GM19239 (cell line): ENCODE measurements around the gene PTEN.

Source experiments
- DNase-seq: peaks from one replicate; pipeline ENCODE4 v3.0.0; 2011; ENCODE audit warnings: low spot score; ENCODE audit not compliant: insufficient read length
- FAIRE-seq: peaks from 2 replicates; lab custom pipeline; 2011; peaks lifted over from hg19 to GRCh38; lab: Jason Lieb, UNC

Gene PTEN

DNA sequence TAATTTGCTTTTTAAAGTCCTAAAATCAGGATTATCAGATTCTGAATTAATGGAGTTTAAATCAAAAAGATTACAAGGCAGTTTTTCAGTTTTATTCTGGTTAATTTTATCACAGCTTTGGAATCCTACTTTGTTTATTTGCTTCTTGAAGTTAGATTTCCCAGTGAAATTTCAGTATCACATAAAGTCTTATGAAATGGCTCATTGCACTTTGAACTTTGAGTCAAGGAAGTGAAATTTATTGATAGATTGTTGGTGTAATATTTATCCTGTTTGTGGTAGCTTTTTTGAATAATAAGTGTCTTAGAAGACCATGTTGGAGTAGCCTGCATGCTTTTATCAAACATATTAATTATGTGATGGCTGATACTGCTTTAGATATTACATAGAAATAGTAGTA, 92.6 kb downstream of the PTEN start:
- no peak for DNase-seq
- FAIRE-seq = no peak

DNA sequence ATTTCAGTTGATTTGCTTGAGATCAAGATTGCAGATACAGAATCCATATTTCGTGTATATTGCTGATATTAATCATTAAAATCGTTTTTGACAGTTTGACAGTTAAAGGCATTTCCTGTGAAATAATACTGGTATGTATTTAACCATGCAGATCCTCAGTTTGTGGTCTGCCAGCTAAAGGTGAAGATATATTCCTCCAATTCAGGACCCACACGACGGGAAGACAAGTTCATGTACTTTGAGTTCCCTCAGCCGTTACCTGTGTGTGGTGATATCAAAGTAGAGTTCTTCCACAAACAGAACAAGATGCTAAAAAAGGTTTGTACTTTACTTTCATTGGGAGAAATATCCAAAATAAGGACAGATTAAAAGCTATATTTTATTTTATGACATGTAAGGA, 94.3 kb downstream of the PTEN start:
- FAIRE-seq (peak; percentile 82), DNase-seq (no peak)

DNA sequence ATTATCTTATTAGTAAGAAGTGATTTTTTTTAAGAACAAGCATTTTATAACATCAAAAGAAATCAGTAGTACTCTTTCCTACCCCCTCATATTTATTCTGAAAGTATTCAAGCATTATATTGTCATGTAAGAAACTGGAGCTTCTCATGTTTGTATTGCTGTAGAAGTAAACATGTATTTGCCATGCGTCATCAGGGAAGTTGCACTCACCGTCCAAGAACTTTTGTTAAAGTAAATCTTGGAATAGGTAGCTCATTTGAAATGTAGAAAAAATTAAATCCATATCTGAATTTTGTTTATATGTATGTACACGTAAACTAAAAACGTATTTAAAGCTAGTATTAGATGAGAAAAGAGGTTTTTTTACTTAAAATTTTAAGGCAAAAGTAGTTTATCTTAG, 96.8 kb downstream of the PTEN start:
- DNase-seq (no peak), FAIRE-seq (no peak)

DNA sequence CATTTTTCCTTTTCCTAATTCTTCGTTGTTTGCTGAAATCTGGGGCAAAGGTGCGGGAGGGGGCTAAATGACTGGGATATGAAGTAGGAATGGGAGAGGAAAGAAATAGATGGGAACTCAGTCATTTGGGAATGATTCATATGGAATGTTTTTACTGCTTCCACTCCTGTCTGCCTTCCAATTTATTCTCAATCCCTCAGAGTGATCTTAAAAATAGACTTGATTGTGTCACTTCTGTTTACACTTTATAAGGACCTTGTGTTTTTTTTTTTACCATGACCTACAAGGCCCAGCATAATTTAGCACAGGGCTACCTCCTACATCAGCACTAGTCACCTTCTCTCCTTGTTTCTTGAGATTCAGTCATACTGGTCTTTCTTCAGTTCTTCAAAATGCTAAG, 97.9 kb downstream of the PTEN start:
- DNase-seq = no peak
- FAIRE-seq = peak; percentile 72

DNA sequence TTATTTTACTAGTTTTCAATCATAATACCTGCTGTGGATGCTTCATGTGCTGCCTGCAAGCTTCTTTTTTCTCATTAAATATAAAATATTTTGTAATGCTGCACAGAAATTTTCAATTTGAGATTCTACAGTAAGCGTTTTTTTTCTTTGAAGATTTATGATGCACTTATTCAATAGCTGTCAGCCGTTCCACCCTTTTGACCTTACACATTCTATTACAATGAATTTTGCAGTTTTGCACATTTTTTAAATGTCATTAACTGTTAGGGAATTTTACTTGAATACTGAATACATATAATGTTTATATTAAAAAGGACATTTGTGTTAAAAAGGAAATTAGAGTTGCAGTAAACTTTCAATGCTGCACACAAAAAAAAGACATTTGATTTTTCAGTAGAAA, 103.0 kb downstream of the PTEN start:
- DNase-seq (no peak), FAIRE-seq (no peak)

DNA sequence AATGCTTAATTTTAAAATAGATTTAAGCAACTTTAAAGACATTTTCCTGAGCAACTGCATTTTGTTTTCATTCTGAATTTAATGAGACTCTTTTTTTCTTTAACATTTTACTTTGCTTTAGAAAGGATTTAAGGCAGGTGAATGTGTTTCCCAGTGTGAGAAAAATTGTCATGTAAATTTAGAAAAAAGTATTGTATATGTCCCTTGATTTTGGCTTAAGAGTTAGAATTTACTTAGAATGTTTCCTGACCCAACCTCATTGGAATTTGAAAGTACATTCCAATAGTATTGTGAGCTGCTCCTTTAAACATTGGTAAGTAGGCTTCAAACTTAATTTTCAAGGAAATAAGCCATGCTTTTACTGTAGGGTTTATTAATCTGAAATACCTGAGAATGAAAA, 110.2 kb downstream of the PTEN start:
- no peak for DNase-seq
- no peak for FAIRE-seq

DNA sequence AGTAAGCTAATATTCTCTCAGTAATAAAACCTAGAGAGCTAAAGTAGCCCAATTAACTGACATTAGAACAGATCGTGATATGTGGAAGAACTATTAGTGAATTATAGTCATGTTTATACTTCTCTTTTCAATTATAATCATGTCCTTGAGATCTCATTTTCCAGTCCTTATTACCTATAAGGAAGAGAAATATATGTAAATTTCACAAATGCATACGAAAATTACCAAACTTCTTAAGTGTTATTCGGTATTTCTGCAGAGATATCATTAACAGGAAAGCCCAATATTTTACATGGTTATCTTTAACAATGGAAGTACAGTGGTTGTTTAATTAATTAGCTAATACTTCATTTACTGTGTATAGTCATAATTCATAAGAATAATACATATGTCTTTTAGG, 110.7 kb downstream of the PTEN start:
- FAIRE-seq (peak; percentile 72), DNase-seq (no peak)

DNA sequence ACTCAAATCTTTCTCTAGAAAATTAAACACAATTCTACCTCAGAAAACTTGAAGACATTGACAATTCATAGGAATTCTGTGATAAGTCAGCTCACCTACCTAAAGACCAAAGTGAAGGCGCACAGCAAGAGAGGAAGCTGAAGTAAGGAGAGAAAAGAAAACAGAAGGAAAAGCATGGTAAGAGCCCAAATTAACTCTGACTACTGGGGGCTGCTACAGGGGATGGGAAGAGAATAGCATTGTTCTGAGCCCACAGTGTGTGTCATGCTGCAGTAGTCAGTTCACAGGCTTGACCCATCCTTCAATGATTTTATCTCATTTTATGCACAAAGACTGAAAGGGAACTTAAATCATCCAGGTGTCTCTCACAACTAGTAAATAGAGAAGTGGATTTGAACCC, 111.3 kb downstream of the PTEN start:
- FAIRE-seq (peak; percentile 76), DNase-seq (no peak)

DNA sequence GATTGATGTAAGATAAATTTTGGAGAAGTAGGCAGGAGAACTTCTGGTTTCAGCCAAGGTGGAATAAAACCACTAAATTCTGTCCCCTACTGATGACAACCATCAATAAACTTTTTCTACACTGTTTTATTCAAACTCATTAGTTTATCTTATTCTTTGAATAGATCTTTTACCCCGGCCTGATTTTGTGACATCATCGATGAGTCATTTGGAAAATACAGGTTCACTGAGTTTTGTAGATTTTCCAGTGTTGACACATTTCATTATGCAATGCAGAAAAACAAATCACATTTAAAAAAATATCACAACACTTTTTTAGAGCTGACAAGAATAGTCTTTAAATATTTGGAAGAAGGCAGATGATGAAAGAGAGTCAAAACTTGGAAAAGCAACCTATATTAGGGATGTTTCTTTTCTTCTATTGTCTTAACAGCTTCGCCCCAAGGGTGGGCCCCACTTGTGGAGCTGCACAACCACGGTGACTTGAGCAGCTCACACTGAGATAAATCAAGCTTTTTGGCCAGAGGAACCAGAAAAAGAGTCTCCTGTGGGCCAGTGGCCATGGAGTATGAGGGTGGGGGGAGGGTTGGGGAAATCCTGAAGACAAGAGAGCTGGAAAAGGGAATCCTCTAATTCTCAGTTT, 112.8 kb downstream of the PTEN start:
- peak; percentile 55 for FAIRE-seq
- no peak for DNase-seq

DNA sequence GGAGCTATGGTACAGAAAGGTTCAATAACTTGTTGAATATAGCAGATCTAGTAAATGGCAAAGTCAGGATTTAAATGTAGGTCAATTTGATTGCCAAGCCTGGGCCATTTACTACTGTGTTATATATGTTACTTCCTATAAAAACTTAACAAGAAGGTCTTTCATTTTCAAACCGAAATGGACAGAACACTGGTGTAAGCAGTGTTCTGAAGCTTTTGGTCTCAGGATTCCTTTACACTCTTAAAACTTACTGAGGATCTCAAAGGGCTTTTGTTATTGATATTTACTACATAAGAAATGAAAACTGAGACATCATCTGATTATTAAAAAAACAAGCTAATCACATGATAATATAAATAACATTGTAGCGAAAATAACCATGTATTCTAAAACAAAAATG, 114.7 kb downstream of the PTEN start:
- DNase-seq = no peak
- peak; percentile 57 for FAIRE-seq

DNA sequence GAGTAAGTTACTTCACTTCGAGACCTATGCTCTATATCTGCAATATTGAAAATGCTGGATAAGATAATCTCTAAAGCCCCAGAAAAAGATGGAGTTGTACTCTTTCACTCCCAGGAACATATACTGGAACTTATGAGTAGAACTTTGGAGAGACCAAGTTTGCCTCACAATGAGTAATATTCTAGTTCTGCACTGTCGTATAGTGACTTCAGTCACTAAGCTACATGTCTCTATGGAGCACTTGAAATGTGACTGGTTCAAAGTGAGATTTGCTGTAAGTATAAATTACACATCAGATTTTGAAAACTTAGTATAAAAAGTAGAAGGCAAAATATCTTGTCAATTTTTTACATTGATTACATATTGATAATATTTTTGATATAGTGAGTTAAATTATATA, 116.4 kb downstream of the PTEN start:
- FAIRE-seq = no peak
- DNase-seq = no peak

DNA sequence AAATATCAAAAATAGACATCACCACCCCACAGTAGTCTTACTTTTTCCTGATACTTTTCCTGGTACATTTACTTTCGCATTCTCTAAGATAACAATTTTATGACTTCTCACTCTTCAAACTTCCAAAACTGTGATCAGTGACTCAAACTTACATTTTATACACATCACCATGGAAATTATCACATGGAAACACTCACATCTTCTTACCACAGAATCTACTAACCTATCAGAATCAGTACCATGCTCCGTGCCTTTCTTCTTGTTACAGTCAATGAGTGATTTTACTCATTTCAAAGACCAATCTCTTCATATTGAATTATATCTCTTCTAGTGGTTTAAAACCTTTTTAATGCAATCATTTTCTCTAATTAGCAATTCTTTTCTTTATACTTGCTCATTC, 120.3 kb downstream of the PTEN start:
- peak; percentile 63 for FAIRE-seq

DNA sequence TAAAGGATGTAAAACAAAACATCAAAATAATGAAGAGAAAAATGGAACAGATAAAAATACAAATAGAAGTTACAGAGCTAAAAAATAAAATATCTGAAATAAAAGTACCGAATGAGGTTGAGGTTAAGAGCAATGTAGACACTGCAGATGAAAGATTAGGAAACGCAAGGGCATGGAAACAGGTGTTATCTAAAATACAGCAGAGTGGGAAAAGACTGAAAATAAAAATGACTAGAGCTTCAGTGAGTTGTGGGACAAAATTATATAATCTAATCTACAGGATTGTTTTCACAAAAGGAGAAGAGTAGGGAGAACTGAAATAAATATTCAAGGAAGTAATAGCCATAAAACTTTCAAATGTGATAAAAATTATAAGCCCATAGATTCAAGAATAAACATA, 123.8 kb downstream of the PTEN start:
- DNase-seq (no peak), FAIRE-seq (no peak)

More for the DNA sequence above, 120.3 kb downstream of the PTEN start:
- no peak for DNase-seq

DNA sequence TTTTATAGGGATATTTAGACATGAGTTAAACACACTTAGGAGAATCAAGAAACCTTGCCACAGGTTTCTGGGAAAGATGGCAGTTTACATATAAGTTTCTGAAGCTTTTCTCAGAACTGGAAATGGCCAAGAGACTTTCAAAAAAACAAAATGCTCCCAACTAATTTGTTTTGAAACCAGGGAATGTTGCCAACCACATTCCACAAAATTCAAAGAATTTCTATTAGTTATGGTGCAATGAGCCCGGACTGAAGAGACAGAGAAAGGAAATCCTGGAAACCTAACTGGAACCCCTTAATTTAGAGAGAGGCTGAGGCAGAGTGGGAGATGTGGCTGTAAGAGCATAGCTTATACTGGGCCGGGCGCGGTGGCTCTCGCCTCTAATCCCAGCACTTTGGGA, 128.5 kb downstream of the PTEN start:
- DNase-seq = no peak
- no peak for FAIRE-seq

DNA sequence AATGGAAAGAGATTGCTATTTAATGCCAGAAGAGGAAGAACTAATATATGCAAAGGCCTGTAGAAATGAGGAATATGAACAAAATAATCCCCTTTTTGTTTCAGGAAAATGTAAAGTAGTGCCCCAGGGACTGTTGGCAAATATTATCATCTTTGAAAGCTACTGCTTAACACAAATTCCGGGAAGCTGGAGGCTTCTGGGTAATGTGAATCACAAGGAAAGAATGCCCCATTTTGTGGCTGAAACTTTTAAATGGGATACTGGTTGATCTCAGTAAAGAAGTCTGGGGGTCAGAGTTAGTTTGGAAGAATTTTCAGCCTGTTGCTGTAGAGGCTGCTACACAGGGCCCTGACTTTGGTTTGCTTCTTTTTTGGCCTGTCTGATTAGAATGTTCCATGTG, 141.0 kb downstream of the PTEN start:
- FAIRE-seq = no peak

DNA sequence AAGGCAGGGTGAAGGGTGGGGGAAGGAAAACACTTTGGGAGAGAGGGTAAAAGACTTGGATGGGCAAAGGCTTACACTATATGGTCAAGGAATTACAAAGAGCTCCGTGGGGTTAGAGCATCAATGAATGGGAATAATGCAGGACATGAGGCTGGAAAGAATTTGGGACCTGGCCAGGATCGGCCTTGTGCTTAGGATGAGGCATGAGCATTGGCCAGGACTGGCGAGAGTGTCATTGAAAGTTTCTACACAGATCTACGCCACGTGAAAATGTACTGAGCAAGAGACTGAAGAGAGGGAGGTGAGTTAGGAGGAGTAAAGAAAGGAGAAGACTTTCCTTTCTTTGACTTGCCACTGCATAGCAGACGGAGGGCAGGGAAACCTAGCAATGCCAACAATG, 142.8 kb downstream of the PTEN start:
- FAIRE-seq (no peak), DNase-seq (no peak)

More for the DNA sequence above, 141.0 kb downstream of the PTEN start:
- DNase-seq = no peak

DNA sequence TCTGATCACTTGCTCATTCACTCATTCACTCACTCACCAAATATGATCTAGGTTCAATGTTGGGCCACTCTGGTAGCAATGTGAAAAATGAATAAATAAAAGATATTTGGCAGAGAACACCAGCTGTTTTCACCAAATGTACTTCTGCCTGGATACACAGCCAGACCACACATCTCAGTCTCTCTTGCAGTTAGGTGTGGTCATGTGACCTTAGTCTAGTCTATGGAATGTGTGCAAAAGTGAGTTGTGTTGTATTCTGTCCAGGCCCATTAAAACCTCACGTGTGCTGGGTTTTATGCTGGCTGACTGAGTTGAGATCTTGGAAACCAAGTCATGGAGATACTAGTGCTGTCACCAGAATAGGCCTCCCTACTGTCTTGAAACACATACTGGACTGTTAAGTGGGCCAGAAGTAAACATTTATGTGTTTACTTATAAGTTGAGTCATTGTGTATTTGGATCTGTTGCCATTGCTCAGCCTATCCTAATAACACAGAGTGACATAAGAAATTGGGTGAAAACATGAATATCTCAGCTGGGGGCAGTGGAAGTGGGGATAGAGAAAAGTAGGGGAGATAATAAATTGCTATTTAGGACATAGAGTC, 145.5 kb downstream of the PTEN start:
- DNase-seq = no peak
- FAIRE-seq = no peak

DNA sequence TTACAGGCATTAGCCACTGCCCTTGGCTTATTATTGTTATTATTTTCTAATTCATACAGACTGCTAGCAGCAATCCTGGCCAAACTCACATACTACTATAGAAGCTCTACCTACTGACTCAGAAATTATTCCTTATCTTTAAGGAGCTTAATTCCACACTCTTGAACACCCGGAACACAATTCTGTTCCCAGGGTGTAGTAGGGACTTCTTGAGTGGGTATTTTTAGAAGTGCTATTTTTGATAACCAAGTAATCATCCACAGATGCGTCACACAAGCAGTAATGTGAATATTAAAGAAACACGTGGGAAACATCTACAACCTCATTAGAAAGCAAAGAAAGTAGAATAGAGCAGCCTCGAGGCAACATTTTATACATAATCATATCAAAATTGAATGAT, 149.2 kb downstream of the PTEN start:
- FAIRE-seq (no peak), DNase-seq (no peak)

DNA sequence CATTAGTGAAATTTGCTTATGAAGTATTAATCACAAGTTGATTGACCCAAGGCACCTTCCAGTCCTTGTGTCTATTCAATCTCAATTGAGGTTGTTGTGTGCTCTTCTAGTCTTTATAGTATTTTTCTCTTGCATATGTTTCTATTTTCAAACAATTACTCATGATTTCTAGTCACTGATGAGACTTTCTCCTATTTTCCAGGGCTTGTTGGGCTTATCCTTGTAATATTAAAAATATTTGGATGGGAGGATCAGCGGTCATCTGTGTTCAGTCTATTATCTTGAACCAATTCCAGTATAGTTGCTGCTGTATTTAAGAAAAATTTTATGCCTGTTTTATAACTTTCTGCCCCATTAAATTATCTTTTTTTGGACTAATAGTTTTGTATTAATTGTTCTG, 154.4 kb downstream of the PTEN start:
- FAIRE-seq (no peak), DNase-seq (no peak)

DNA sequence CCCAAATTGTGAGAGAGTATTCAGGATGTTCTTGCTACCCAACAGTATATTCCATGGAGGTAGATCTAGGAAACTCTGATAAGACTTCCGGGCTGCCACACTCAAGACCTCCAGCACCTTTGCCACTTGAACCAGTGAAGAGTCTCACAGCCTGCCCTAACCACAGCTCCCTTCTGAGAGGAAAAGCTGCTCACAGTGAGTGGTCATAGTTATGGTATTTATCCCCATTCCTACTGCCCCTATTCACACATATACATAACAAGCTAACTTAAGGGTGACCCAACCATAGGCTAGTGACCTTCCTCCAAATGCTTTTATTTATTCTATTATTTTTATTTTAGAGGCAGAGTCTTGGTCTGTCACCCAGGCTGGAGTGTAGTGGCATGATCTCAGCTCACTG, 156.3 kb downstream of the PTEN start:
- no peak for FAIRE-seq
- DNase-seq = no peak
